Neural progenitor cell (in vitro differentiated cells): ENCODE data around the gene IFRD1. TPM values are rescaled to one million over a fixed set of nuclear protein-coding genes. Genes with fewer than 3 reads are reported as not detected.

Experiments used
- DNase-seq: peaks from one replicate; pipeline ENCODE4 v3.0.0-alpha.2; 2016; ENCODE audit warnings: low spot score
- H2AFZ ChIP-seq: fragments of 200-600 bp; sonication (generic); replicated peaks from 2 replicates; pipeline ENCODE4 v1.6.1; 2016; ENCODE audit warnings: antibody characterized with exemption
- H3F3A ChIP-seq: fragments of 200-600 bp; sonication (generic); 2 replicates; pipeline ENCODE4 v1.6.1; 2016; ENCODE audit warnings: antibody characterized with exemption, low read depth
- H3K27ac ChIP-seq: fragments of 200-600 bp; sonication (generic); 2 replicates; pipeline ENCODE4 v1.5.1; 2016; ENCODE audit warnings: mild to moderate bottlenecking
- H3K27me3 ChIP-seq: fragments of 200-600 bp; sonication (generic); 2 replicates; pipeline ENCODE4 v1.6.1; 2016; ENCODE audit warnings: mild to moderate bottlenecking, moderate library complexity
- H3K36me3 ChIP-seq: fragments of 200-600 bp; sonication (generic); 2 replicates; pipeline ENCODE4 v1.5.1; 2016
- H3K4me1 ChIP-seq: fragments of 200-600 bp; sonication (generic); 2 replicates; pipeline ENCODE4 v1.6.1; 2016; ENCODE audit warnings: mixed run types
- H3K4me2 ChIP-seq: fragments of 200-600 bp; sonication (generic); 2 replicates; pipeline ENCODE4 v1.6.1; 2016
- H3K4me3 ChIP-seq: fragments of 200-600 bp; sonication (generic); 2 replicates; pipeline ENCODE4 v1.5.1; 2016
- H3K79me2 ChIP-seq: fragments of 200-600 bp; sonication (generic); 2 replicates; pipeline ENCODE4 v1.6.1; 2016; ENCODE audit warnings: low read depth
- H3K9ac ChIP-seq: fragments of 200-600 bp; sonication (generic); 2 replicates; pipeline ENCODE4 v1.6.1; 2016
- H3K9me3 ChIP-seq: fragments of 200-600 bp; sonication (generic); 2 replicates; pipeline ENCODE4 v1.5.1; 2016; ENCODE audit warnings: low read depth
- H4K20me1 ChIP-seq: fragments of 200-600 bp; sonication (generic); 2 replicates; pipeline ENCODE4 v1.6.1; 2016; ENCODE audit warnings: low read depth
- H3K27ac Mint-ChIP-seq: 3 replicates; pipeline ENCODE4 v1.8.0; 2021; ENCODE audit warnings: mixed read lengths
- H3K27me3 Mint-ChIP-seq: 2 replicates; pipeline ENCODE4 v1.8.0; 2022; ENCODE audit warnings: low read depth, mild to moderate bottlenecking, inconsistent platforms, moderate library complexity, mixed read lengths; ENCODE audit not compliant: insufficient read depth
- H3K36me3 Mint-ChIP-seq: 3 replicates; pipeline ENCODE4 v1.8.0; 2021; ENCODE audit warnings: mixed read lengths
- H3K4me1 Mint-ChIP-seq: 3 replicates; pipeline ENCODE4 v1.8.0; 2021; ENCODE audit warnings: mixed read lengths
- H3K4me3 Mint-ChIP-seq: 3 replicates; pipeline ENCODE4 v1.8.0; 2021; ENCODE audit warnings: mild to moderate bottlenecking, moderate library complexity, mixed read lengths
- H3K9me3 Mint-ChIP-seq: 3 replicates; pipeline ENCODE4 v1.8.0; 2020; ENCODE audit warnings: mixed read lengths
- CTCF ChIP-seq: fragments of 200-600 bp; sonication (generic); IDR thresholded peaks from 2 replicates; pipeline ENCODE4 v1.5.1; 2017; ENCODE audit warnings: antibody characterized with exemption, mild to moderate bottlenecking
- EZH2 ChIP-seq: fragments of 200-600 bp; sonication (generic); IDR thresholded peaks from 2 replicates; pipeline ENCODE4 v1.6.1; 2017; ENCODE audit warnings: antibody characterized with exemption, mild to moderate bottlenecking, moderate library complexity
- EZH2phosphoT487 ChIP-seq: fragments of 200-600 bp; sonication (generic); IDR thresholded peaks from 2 replicates; pipeline ENCODE4 v1.6.1; 2017; ENCODE audit warnings: antibody characterized with exemption
- total RNA-seq: library from RNA; depleted of rRNA; stranded (reverse); fragments of >200 nt; gene quantifications from 2 replicates; pipeline ENCODE4 v1.2.3, GENCODE V29; 2015; ENCODE audit warnings: low replicate concordance

The IFRD1 gene
- total RNA-seq, 1 donor from 2014 or later: 110 TPM

- H3K9me3 ChIP-seq: no peaks in the 10 kb centered on the region
- DNase-seq: no peak
These were observed 52.4 kb downstream of the IFRD1 start for GRCh38 chr7:112502700-112503099.

DNA sequence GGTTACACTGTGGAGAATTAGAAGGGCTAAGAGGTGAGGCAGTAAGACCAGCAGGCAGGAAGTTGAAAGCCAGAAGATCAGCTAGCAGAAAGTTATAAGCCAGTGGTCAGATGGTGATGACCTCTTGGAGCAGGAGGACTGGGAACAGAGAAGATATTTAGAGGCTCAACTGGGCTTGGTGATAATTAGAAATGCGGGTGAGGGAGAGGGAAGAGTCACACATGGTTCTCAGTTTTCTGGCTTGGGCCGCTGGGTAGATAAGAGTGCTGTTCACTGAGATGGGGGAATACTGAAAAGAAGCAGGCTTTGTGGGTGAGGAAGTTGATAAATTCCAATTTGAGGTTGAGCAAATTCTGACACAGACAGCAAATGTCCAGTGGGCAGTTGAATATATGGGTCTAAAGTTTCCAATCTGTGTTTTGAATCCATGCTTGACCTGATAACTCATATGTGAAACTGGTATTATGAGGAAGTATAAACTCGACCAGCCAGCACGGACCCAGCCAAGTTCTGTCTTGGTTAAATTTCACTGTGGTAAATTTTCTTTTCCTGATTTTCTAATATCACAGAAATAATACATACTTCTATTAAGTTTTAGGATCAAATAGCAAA, 53.2 kb downstream of the IFRD1 start:
- Histone ChIP-seq H3K4me1 (no peaks in the 10 kb centered on the region), H3K27me3 (no peaks in the 10 kb centered on the region), H3K4me2 (no peak overlapping the region), H3K27ac (no peak overlapping the region), H3K9ac (no peak overlapping the region), H3K79me2 (no peaks in the 10 kb centered on the region), H4K20me1 (no peaks in the 10 kb centered on the region), H3F3A (no peaks in the 10 kb centered on the region), H3K9me3 (no peaks in the 10 kb centered on the region), H3K4me3 (no peak overlapping the region), H2AFZ (no peak overlapping the region), H3K36me3 (no peaks in the 10 kb centered on the region)
- Mint-ChIP-seq H3K36me3 (no peaks in the 10 kb centered on the region), H3K9me3 (no peaks in the 10 kb centered on the region), H3K4me3 (no peak overlapping the region), H3K27ac (no peak overlapping the region), H3K4me1 (peaks cover 13% of the 10 kb centered on the region), H3K27me3 (no peaks in the 10 kb centered on the region)
- no peak for TF ChIP-seq CTCF
- no peak for TF ChIP-seq EZH2
- TF ChIP-seq EZH2phosphoT487: no peak
- DNase-seq: no peak

More at GRCh38 chr7:112502700-112503099, 52.4 kb downstream of the IFRD1 start:
- Mint-ChIP-seq H3K4me3 (no peak overlapping the region), H3K9me3 (no peaks in the 10 kb centered on the region), H3K27me3 (no peaks in the 10 kb centered on the region), H3K4me1 (peaks cover 13% of the 10 kb centered on the region), H3K36me3 (no peaks in the 10 kb centered on the region), H3K27ac (no peak overlapping the region)
- no peak overlapping the region for H2AFZ ChIP-seq
- H3K79me2 ChIP-seq: no peaks in the 10 kb centered on the region
- no peak overlapping the region for H3K9ac ChIP-seq
- no peak overlapping the region for H3K27ac ChIP-seq
- no peaks in the 10 kb centered on the region for H3K4me1 ChIP-seq
- no peaks in the 10 kb centered on the region for H3K27me3 ChIP-seq
- no peak for TF ChIP-seq EZH2phosphoT487
- TF ChIP-seq CTCF: no peak
- TF ChIP-seq EZH2: no peak
- no peaks in the 10 kb centered on the region for H3K36me3 ChIP-seq
- H3K4me2 ChIP-seq: no peak overlapping the region
- H3K4me3 ChIP-seq: no peak overlapping the region
- no peaks in the 10 kb centered on the region for H3F3A ChIP-seq
- no peaks in the 10 kb centered on the region for H4K20me1 ChIP-seq

DNA sequence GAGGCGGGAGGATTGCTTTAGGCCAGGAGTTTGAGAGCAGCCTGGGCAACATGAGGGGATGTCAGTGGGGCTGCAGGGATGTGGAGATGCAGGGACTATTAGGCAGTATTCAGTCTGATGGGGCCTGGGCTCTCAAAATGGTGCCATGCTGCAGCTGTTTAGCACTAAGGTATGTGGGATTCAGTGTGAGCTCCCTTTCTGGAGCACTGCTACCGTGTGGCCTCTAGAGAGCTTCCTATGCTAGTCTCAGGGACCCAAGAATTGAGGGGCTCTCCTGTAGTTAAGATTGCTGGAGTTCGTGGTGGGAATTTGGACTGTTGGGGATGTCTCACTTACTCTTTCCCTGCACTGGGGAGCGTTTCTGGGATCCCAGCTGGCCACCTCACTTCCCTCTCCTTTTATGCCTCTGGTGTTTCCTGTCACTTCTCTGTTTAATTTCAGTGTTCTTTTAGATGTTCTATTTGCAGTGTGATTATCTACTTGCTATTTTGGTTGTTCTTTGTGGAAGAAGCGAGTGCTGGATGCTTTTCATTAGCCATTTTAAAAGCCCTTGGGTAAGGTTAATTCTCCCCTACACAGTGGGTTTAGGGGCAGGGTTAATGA, 53.9 kb downstream of the IFRD1 start:
- H3K79me2 ChIP-seq: no peaks in the 10 kb centered on the region
- H3K27me3 ChIP-seq: no peaks in the 10 kb centered on the region
- no peaks in the 10 kb centered on the region for H3K4me1 ChIP-seq
- Mint-ChIP-seq H3K4me3 (no peak overlapping the region), H3K27ac (no peak overlapping the region), H3K9me3 (no peaks in the 10 kb centered on the region), H3K4me1 (peaks cover 13% of the 10 kb centered on the region), H3K27me3 (no peaks in the 10 kb centered on the region), H3K36me3 (no peaks in the 10 kb centered on the region)
- H3K9me3 ChIP-seq: no peaks in the 10 kb centered on the region
- H2AFZ ChIP-seq: no peak overlapping the region
- no peaks in the 10 kb centered on the region for H3K36me3 ChIP-seq
- H3F3A ChIP-seq: no peaks in the 10 kb centered on the region
- H3K4me2 ChIP-seq: no peak overlapping the region
- no peak overlapping the region for H3K9ac ChIP-seq
- no peak overlapping the region for H3K4me3 ChIP-seq
- H4K20me1 ChIP-seq: no peaks in the 10 kb centered on the region
- no peak for DNase-seq
- H3K27ac ChIP-seq: no peak overlapping the region
- TF ChIP-seq CTCF: no peak
- no peak for TF ChIP-seq EZH2
- TF ChIP-seq EZH2phosphoT487: no peak
